ENCODE results near the gene KDM4F. TPM values are rescaled to one million over a fixed set of nuclear protein-coding genes. Genes with fewer than 3 reads are reported as not detected.

KDM4F gene
- total and polyA plus RNA-seq, 2 donors (not counting 1 experiment from before 2014, with no cell fraction given) = not detected

DNA sequence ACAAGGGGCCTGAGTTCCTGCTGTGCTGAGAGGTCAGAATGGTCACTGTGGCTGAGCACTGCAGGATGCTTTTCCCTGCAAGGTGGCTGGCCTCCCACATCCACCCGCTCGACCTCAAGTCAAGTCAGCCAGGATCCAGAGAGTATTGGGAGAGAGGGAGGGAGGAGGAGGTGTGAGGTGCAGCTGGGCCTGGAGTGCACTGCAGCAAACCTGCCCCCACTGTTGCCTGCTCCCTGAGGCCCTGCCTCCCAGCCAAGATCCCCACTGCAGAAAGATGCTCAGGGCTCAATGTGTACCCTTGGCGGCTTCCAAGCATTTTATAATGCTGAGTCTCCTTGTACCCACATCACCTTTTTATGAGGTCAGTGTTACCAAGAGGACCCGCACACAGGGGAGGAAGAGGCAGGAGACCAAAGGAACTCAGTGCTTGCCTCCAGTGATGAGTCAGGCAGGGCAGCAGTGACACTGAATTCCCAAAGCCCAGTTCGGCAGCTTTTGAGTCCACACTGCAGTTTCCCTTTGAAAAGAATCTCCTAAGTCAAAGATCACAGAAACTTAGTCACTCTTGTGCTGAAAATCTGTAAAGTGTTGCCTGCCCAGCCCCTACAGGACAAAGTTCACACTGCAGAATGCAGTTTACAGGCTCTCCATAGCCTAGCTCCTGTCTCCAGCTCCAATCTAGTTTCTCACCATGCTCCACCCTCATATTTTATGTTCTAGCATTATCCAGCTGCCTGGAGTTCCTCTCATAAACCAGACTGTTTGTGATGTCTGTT, 43.5 kb downstream of the KDM4F start:
- peak overlapping the region; percentile 8 for H3K4me2 ChIP-seq (ENCODE audit: extremely low read depth, insufficient read depth, low read length)
- DNase-seq (ENCODE audit: low read depth in 2 of 2) = peak; percentile 69 to 77
- H4K20me1 ChIP-seq (ENCODE audit: control insufficient read depth, extremely low read depth, insufficient read depth, low read length) = no peaks in the 10 kb centered on the region
- no peaks in the 10 kb centered on the region for H3K79me2 ChIP-seq (ENCODE audit: control insufficient read depth, insufficient read depth, low read length)
- peaks cover 21% of the 10 kb centered on the region for H3K4me1 ChIP-seq (ENCODE audit: control insufficient read depth, extremely low read depth, insufficient read depth, low read length)
- no peak overlapping the region for H3K27ac ChIP-seq (ENCODE audit: insufficient read depth, low read length)
- H3K27me3 ChIP-seq (ENCODE audit: control insufficient read depth, insufficient read depth, low read length) = no peaks in the 10 kb centered on the region
- H3K9ac ChIP-seq (ENCODE audit: insufficient read depth, low read length) = no peak overlapping the region
- no peak overlapping the region for H3K4me3 ChIP-seq (replicated peaks in 1 of 4; ENCODE audit: control extremely low read depth in 1 of 4, insufficient read depth in 1 of 4, low read depth in 3 of 4, low read length in 4 of 4)
- H3K36me3 ChIP-seq (ENCODE audit: control insufficient read depth, insufficient read depth, low read length) = no peaks in the 10 kb centered on the region
- H3K9me3 ChIP-seq (ENCODE audit: control insufficient read depth, insufficient read depth, low read depth, low read length) = no peaks in the 10 kb centered on the region
- no peak for TF ChIP-seq EZH2 (IDR thresholded peaks at IDR 0.05; ENCODE audit: low read length, missing control alignments)
- TF ChIP-seq, protein P1, sequence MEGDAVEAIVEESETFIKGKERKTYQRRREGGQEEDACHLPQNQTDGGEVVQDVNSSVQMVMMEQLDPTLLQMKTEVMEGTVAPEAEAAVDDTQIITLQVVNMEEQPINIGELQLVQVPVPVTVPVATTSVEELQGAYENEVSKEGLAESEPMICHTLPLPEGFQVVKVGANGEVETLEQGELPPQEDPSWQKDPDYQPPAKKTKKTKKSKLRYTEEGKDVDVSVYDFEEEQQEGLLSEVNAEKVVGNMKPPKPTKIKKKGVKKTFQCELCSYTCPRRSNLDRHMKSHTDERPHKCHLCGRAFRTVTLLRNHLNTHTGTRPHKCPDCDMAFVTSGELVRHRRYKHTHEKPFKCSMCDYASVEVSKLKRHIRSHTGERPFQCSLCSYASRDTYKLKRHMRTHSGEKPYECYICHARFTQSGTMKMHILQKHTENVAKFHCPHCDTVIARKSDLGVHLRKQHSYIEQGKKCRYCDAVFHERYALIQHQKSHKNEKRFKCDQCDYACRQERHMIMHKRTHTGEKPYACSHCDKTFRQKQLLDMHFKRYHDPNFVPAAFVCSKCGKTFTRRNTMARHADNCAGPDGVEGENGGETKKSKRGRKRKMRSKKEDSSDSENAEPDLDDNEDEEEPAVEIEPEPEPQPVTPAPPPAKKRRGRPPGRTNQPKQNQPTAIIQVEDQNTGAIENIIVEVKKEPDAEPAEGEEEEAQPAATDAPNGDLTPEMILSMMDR (conservative IDR thresholded peaks at IDR 0.05 in 1 of 2, IDR thresholded peaks at IDR 0.05 in 1 of 2; ENCODE audit: low read depth in 1 of 2, low read length in 2 of 2) = peak; percentile 44 to 75
- no peak overlapping the region for H2AFZ ChIP-seq (ENCODE audit: low read length)

DNA sequence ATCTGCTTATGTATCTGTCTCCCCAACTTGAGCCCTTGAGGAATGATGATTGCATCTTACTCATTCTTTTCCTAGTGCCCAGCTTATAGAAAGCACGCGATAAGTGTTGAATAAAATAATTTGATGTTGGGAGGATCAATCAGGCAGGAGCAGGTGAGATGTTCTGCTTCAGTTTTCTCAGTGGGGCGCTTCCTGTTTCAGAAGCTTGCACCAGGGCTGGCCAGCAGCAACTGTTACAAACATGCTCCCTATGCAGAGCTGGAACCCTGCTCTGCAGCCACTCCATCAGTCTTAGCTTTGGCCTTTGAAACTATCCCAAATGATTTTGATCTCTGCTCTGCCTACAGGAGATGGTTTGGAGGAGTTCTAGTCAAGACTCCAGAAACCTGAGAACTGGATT, 44.3 kb downstream of the KDM4F start:
- H2AFZ ChIP-seq (ENCODE audit: low read length) = no peak overlapping the region
- H4K20me1 ChIP-seq (ENCODE audit: control insufficient read depth, extremely low read depth, insufficient read depth, low read length) = no peaks in the 10 kb centered on the region
- H3K9ac ChIP-seq (ENCODE audit: insufficient read depth, low read length) = no peak overlapping the region
- TF ChIP-seq EZH2 (IDR thresholded peaks at IDR 0.05; ENCODE audit: low read length, missing control alignments) = no peak
- TF ChIP-seq, protein P1 (conservative IDR thresholded peaks at IDR 0.05 in 1 of 2, IDR thresholded peaks at IDR 0.05 in 1 of 2; ENCODE audit: low read depth in 1 of 2, low read length in 2 of 2) = no peak
- H3K27ac ChIP-seq (ENCODE audit: insufficient read depth, low read length) = no peak overlapping the region
- H3K79me2 ChIP-seq (ENCODE audit: control insufficient read depth, insufficient read depth, low read length) = no peaks in the 10 kb centered on the region
- no peaks in the 10 kb centered on the region for H3K27me3 ChIP-seq (ENCODE audit: control insufficient read depth, insufficient read depth, low read length)
- DNase-seq (ENCODE audit: low read depth in 2 of 2) = no peak
- no peak overlapping the region for H3K4me2 ChIP-seq (ENCODE audit: extremely low read depth, insufficient read depth, low read length)
- no peaks in the 10 kb centered on the region for H3K9me3 ChIP-seq (ENCODE audit: control insufficient read depth, insufficient read depth, low read depth, low read length)
- H3K4me3 ChIP-seq (replicated peaks in 1 of 4; ENCODE audit: control extremely low read depth in 1 of 4, insufficient read depth in 1 of 4, low read depth in 3 of 4, low read length in 4 of 4) = no peak overlapping the region
- H3K4me1 ChIP-seq (ENCODE audit: control insufficient read depth, extremely low read depth, insufficient read depth, low read length) = peaks cover 21% of the 10 kb centered on the region
- H3K36me3 ChIP-seq (ENCODE audit: control insufficient read depth, insufficient read depth, low read length) = no peaks in the 10 kb centered on the region

DNA sequence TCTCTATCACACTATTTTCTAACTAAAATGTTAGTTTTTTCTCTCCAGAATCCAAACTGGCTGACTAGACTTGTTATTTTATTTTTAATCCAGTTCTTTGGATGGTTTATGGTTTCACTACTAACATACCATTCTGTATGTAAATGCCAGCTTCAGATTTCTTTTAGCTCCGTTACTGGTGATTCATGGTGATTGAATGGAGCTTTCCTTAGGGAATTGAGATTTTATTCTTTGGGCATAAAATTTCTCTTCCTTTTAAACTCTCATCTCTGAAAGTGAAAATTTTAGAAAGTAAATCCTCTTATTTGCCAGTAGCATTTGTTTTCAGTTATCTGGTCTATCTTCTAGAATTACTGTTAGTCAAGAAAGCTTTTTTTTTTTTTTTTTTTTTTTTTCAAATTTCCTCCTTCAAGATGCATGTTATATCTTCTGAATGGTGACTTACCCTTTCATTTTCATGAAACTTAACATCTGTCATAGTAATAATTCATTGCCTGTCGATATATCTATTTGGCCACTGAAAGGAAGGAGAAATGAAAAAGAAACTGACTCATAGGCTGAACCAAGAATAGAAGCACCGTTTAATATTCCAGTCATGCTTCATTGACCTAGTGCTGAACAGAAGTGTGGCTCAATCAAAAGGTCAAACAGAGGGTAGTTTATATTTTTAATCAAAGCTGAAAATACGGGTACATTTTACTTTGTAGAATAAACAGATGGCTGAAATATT, 46.8 kb downstream of the KDM4F start:
- Histone ChIP-seq H2AFZ (ENCODE audit: low read length) (no peak overlapping the region), H3K4me2 (ENCODE audit: extremely low read depth, insufficient read depth, low read length) (peak overlapping the region; percentile 42), H3K27ac (ENCODE audit: insufficient read depth, low read length) (no peak overlapping the region), H4K20me1 (ENCODE audit: control insufficient read depth, extremely low read depth, insufficient read depth, low read length) (no peaks in the 10 kb centered on the region), H3K27me3 (ENCODE audit: control insufficient read depth, insufficient read depth, low read length) (no peaks in the 10 kb centered on the region), H3K9ac (ENCODE audit: insufficient read depth, low read length) (no peak overlapping the region), H3K79me2 (ENCODE audit: control insufficient read depth, insufficient read depth, low read length) (no peaks in the 10 kb centered on the region), H3K4me1 (ENCODE audit: control insufficient read depth, extremely low read depth, insufficient read depth, low read length) (peaks cover 15% of the 10 kb centered on the region), H3K9me3 (ENCODE audit: control insufficient read depth, insufficient read depth, low read depth, low read length) (no peaks in the 10 kb centered on the region), H3K36me3 (ENCODE audit: control insufficient read depth, insufficient read depth, low read length) (no peaks in the 10 kb centered on the region), H3K4me3 (replicated peaks in 1 of 4; ENCODE audit: control extremely low read depth in 1 of 4, insufficient read depth in 1 of 4, low read depth in 3 of 4, low read length in 4 of 4) (no peak overlapping the region)
- DNase-seq (ENCODE audit: low read depth in 2 of 2) = peak; percentile 60 to 74
- no peak for TF ChIP-seq EZH2 (IDR thresholded peaks at IDR 0.05; ENCODE audit: low read length, missing control alignments)

All from fibroblast of lung (primary cell).